Measurements from ENCODE around the gene STYK1.

STYK1 gene

GRCh38 chr12:10673659-10674384 lies at the start of gene STYK1:
STYK1 (minus strand) TSS chr12:10674052; CDS start chr12:10634618, 39,434 bp downstream.
- peak; percentile 97 for TF ChIP-seq CTCF (IDR thresholded peaks at IDR 0.05; ENCODE audit: low read depth, low read length)
- peak; percentile 28 to 51 for DNase-seq (ENCODE audit: low read depth in 2 of 2)
- H3K4me3 ChIP-seq (replicated peaks in 1 of 2; ENCODE audit: low read depth in 2 of 2, low read length in 2 of 2) = peak within 1 kb of the TSS; percentile 52 to 64

- peak; percentile 86 to 92 for DNase-seq (ENCODE audit: low read depth in 2 of 2)
- H3K4me3 ChIP-seq (replicated peaks in 1 of 2; ENCODE audit: low read depth in 2 of 2, low read length in 2 of 2) = peak within 1 kb of the TSS; percentile 68 to 88
- TF ChIP-seq CTCF (IDR thresholded peaks at IDR 0.05; ENCODE audit: low read depth, low read length) = no peak
Measured at GRCh38 chr12:10722905-10723746, 49.3 kb upstream of the STYK1 start, which contains the start of gene YBX3. YBX3 (minus strand) TSS chr12:10723323; CDS start chr12:10723111, 212 bp downstream.

- TF ChIP-seq CTCF (IDR thresholded peaks at IDR 0.05; ENCODE audit: low read depth, low read length) = no peak
- DNase-seq (ENCODE audit: low read depth in 2 of 2) = peak; percentile 68 to 71
- peak overlapping the region; percentile 68 to 88 for H3K4me3 ChIP-seq (replicated peaks in 1 of 2; ENCODE audit: low read depth in 2 of 2, low read length in 2 of 2)
Measured at GRCh38 chr12:10722502-10722904, 48.7 kb upstream of the STYK1 start.

- TF ChIP-seq CTCF (IDR thresholded peaks at IDR 0.05; ENCODE audit: low read depth, low read length) = no peak
- H3K4me3 ChIP-seq (replicated peaks in 1 of 2; ENCODE audit: low read depth in 2 of 2, low read length in 2 of 2) = peak overlapping the region; percentile 68 to 88
- DNase-seq (ENCODE audit: low read depth in 2 of 2) = peak; percentile 99
Measured at GRCh38 chr12:10721651-10722501, 48.0 kb upstream of the STYK1 start.

- TF ChIP-seq CTCF (IDR thresholded peaks at IDR 0.05; ENCODE audit: low read depth, low read length) = no peak
- peak in 1 of 2 donors; percentile 33 for DNase-seq (ENCODE audit: low read depth in 2 of 2)
- peak overlapping the region; percentile 68 to 88 for H3K4me3 ChIP-seq (replicated peaks in 1 of 2; ENCODE audit: low read depth in 2 of 2, low read length in 2 of 2)
Measured at GRCh38 chr12:10720974-10721650, 47.3 kb upstream of the STYK1 start.

GRCh38 chr12:10719482-10719881 lies 45.6 kb upstream of the STYK1 start:
- peak in 1 of 2 donors; percentile 53 for DNase-seq (ENCODE audit: low read depth in 2 of 2)
- H3K4me3 ChIP-seq (replicated peaks in 1 of 2; ENCODE audit: low read depth in 2 of 2, low read length in 2 of 2) = no peak overlapping the region
- no peak for TF ChIP-seq CTCF (IDR thresholded peaks at IDR 0.05; ENCODE audit: low read depth, low read length)

Measured in cardiac fibroblast (primary cell).